Stomach (tissue), 4 donors: ENCODE results near the gene FOSL2.

Source experiments
- CTCF ChIP-seq, 7 experiments: fragments of 450-650 bp in 4 of 7; fragments of 200-600 bp in 3 of 7; sonication (generic) in 3 of 7; IDR thresholded peaks; one replicate each; pipeline ENCODE4 v1.5.1; 2016 to 2019; ENCODE audit warnings: antibody characterized with exemption in 7 of 7, control low read depth in 2 of 7, mild to moderate bottlenecking in 1 of 7
- EP300 ChIP-seq: sonication (generic); formaldehyde crosslinking; IDR thresholded peaks from one replicate; pipeline ENCODE4 v1.6.1; 2017; ENCODE audit warnings: antibody characterized with exemption
- POLR2A ChIP-seq, 4 donors: fragments of 450-650 bp; IDR thresholded peaks; one replicate each; pipeline ENCODE4 v1.6.1; 2016; ENCODE audit warnings: antibody characterized with exemption in 4 of 4, control low read depth in 2 of 4, mild to moderate bottlenecking in 1 of 4, moderate library complexity in 1 of 4
- POLR2AphosphoS5 ChIP-seq, 3 donors: sonication (generic); formaldehyde crosslinking; IDR thresholded peaks; one replicate each; pipeline ENCODE4 v1.6.1; 2016; ENCODE audit warnings: antibody characterized with exemption in 3 of 3

- no peak for TF ChIP-seq CTCF (IDR thresholded peaks at IDR 0.05)
- no peak for TF ChIP-seq EP300
- TF ChIP-seq POLR2AphosphoS5 (IDR thresholded peaks at IDR 0.05), result no peak
- no peak for TF ChIP-seq POLR2A (IDR thresholded peaks at IDR 0.05)
Observed at GRCh38 chr2:28433215-28433614, 40.6 kb downstream of the FOSL2 start.
